HepG2 (cell line): Measurements from ENCODE around the gene ZFAND3. TPM values are rescaled to one million over a fixed set of nuclear protein-coding genes. Genes with fewer than 3 reads are reported as not detected.

Experiments
- DNMT1 ChIP-seq: sonication (generic); formaldehyde crosslinking; IDR thresholded peaks from 2 replicates; pipeline ENCODE4 v1.5.1; 2020; ENCODE audit warnings: mild to moderate bottlenecking, missing genetic modification reagents
- EP300 ChIP-seq, 3 experiments: sonication (generic) in 1 of 3; formaldehyde crosslinking in 1 of 3; IDR thresholded peaks; 2 replicates each; pipeline versions ENCODE4 v1.5.1 to v1.6.1; 2011 to 2020; ENCODE audit warnings: low read depth in 2 of 3, low read length in 2 of 3, borderline replicate concordance in 1 of 3, improper control_type of control experiment in 1 of 3, mild to moderate bottlenecking in 1 of 3, missing genetic modification reagents in 1 of 3, moderate library complexity in 1 of 3
- MAZ ChIP-seq, 2 experiments: sonication (generic) in 1 of 2; formaldehyde crosslinking in 1 of 2; IDR thresholded peaks; 2 replicates each; pipeline versions ENCODE4 v1.5.0 to v1.6.1; 2012 to 2020; ENCODE audit warnings: low read depth in 2 of 2, mild to moderate bottlenecking in 2 of 2, borderline replicate concordance in 1 of 2, improper control_type of control experiment in 1 of 2, low read length in 1 of 2, missing genetic modification reagents in 1 of 2, moderate library complexity in 1 of 2
- MXD3 ChIP-seq: IDR thresholded peaks from 2 replicates; pipeline ENCODE4 v1.6.1; 2016; ENCODE audit warnings: mild to moderate bottlenecking, missing biosample characterization, missing genetic modification reagents
- SNAPC4 ChIP-seq: sonication (generic); formaldehyde crosslinking; IDR thresholded peaks from 2 replicates; pipeline ENCODE4 v1.4.0; 2020; ENCODE audit warnings: mild to moderate bottlenecking, missing genetic modification reagents
- ZBTB7A ChIP-seq: sonication (generic); formaldehyde crosslinking; IDR thresholded peaks from 2 replicates; pipeline ENCODE4 v1.8.0; 2022; ENCODE audit warnings: mild to moderate bottlenecking, missing genetic modification reagents
- ZFP82 ChIP-seq: sonication (generic); formaldehyde crosslinking; IDR thresholded peaks from 2 replicates; pipeline ENCODE4 v1.5.1; 2020; ENCODE audit warnings: mild to moderate bottlenecking, missing genetic modification reagents, borderline replicate concordance
- ZKSCAN5 ChIP-seq: sonication (generic); formaldehyde crosslinking; IDR thresholded peaks from 2 replicates; pipeline ENCODE4 v1.5.1; 2020; ENCODE audit warnings: mild to moderate bottlenecking, missing genetic modification reagents
- ZNF260 ChIP-seq: sonication (generic); formaldehyde crosslinking; IDR thresholded peaks from 2 replicates; pipeline ENCODE4 v1.4.0; 2020; ENCODE audit warnings: missing genetic modification reagents, low read depth, mild to moderate bottlenecking, borderline replicate concordance
- ZSCAN30 ChIP-seq: sonication (generic); formaldehyde crosslinking; IDR thresholded peaks from 2 replicates; pipeline ENCODE4 v1.5.0; 2020; ENCODE audit warnings: mild to moderate bottlenecking, missing genetic modification reagents
- polyA plus RNA-seq, 8 experiments: library from polyadenylated mRNA; depleted of rRNA in 3 of 8; stranded (reverse) in 7 of 8; unstranded in 1 of 8; fragments of >200 nt; fragmentation: Illumina TruSeq in 4 of 8; extraction: Trizol in 4 of 8; gene quantifications; 2 replicates each; pipeline versions ENCODE4 v1.2.1 to v1.2.3, GENCODE V29; 2011 to 2016; ENCODE audit warnings: low read depth in 4 of 8, missing spikeins in 1 of 8, mixed read lengths in 1 of 8; ENCODE audit not compliant: insufficient read depth in 1 of 8
- total RNA-seq, 5 experiments: library from RNA; depleted of rRNA; stranded (reverse); fragments of >200 nt; fragmentation: Illumina TruSeq; extraction: Trizol; gene quantifications; 2 replicates each; pipeline ENCODE4 v1.2.3, GENCODE V29; 2016; ENCODE audit warnings: low read depth in 1 of 5
- TF ChIP-seq, protein P1 (sequence below): sonication (generic); formaldehyde crosslinking; IDR thresholded peaks from 2 replicates; pipeline ENCODE4 v1.4.0; 2020; ENCODE audit warnings: missing genetic modification reagents
- TF ChIP-seq, protein P2 (sequence below): sonication (generic); formaldehyde crosslinking; IDR thresholded peaks from 2 replicates; pipeline ENCODE4 v1.4.0; 2020; ENCODE audit warnings: mild to moderate bottlenecking, missing genetic modification reagents
- TF ChIP-seq, protein P3 (sequence below): sonication (generic); formaldehyde crosslinking; IDR thresholded peaks from 2 replicates; pipeline ENCODE4 v1.5.1; 2020; ENCODE audit warnings: missing genetic modification reagents, mild to moderate bottlenecking, borderline replicate concordance
- TF ChIP-seq, protein P4 (sequence below): sonication (generic); formaldehyde crosslinking; IDR thresholded peaks from 2 replicates; pipeline ENCODE4 v1.8.1; 2023; ENCODE audit warnings: mild to moderate bottlenecking, inconsistent platforms, moderate library complexity, missing genetic modification reagents, borderline replicate concordance

ZFAND3 gene
- total and polyA plus RNA-seq, 2 of the 13 experiments (the other 11 are each of a cell fraction or from before 2014, with no cell fraction given) = 16.4 to 17.1 TPM

- TF ChIP-seq, protein P1, sequence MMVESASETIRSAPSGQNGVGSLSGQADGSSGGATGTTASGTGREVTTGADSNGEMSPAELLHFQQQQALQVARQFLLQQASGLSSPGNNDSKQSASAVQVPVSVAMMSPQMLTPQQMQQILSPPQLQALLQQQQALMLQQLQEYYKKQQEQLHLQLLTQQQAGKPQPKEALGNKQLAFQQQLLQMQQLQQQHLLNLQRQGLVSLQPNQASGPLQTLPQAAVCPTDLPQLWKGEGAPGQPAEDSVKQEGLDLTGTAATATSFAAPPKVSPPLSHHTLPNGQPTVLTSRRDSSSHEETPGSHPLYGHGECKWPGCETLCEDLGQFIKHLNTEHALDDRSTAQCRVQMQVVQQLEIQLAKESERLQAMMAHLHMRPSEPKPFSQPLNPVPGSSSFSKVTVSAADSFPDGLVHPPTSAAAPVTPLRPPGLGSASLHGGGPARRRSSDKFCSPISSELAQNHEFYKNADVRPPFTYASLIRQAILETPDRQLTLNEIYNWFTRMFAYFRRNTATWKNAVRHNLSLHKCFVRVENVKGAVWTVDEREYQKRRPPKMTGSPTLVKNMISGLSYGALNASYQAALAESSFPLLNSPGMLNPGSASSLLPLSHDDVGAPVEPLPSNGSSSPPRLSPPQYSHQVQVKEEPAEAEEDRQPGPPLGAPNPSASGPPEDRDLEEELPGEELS (CRISPR knock-in tag) = peak; percentile 63; the same call in 1 of the 2 replicates
- peak in 1 of 2 experiments; percentile 10; a peak in 1 of 4 replicates for TF ChIP-seq EP300 (IDR thresholded peaks at IDR 0.05; ENCODE audit: low read depth in 2 of 2, low read length in 2 of 2)
- TF ChIP-seq EP300 (CRISPR knock-in tag; IDR thresholded peaks at IDR 0.05; ENCODE audit: borderline replicate concordance) = no peak
- no peak for TF ChIP-seq ZBTB7A (CRISPR knock-in tag)
- TF ChIP-seq, protein P2, sequence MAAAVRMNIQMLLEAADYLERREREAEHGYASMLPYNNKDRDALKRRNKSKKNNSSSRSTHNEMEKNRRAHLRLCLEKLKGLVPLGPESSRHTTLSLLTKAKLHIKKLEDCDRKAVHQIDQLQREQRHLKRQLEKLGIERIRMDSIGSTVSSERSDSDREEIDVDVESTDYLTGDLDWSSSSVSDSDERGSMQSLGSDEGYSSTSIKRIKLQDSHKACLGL = peak; percentile 74; the same call in 1 of the 2 replicates
- TF ChIP-seq, protein P3, sequence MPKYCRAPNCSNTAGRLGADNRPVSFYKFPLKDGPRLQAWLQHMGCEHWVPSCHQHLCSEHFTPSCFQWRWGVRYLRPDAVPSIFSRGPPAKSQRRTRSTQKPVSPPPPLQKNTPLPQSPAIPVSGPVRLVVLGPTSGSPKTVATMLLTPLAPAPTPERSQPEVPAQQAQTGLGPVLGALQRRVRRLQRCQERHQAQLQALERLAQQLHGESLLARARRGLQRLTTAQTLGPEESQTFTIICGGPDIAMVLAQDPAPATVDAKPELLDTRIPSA (CRISPR knock-in tag) = no peak
- TF ChIP-seq SNAPC4 (CRISPR knock-in tag) = no peak
- TF ChIP-seq, protein P4, sequence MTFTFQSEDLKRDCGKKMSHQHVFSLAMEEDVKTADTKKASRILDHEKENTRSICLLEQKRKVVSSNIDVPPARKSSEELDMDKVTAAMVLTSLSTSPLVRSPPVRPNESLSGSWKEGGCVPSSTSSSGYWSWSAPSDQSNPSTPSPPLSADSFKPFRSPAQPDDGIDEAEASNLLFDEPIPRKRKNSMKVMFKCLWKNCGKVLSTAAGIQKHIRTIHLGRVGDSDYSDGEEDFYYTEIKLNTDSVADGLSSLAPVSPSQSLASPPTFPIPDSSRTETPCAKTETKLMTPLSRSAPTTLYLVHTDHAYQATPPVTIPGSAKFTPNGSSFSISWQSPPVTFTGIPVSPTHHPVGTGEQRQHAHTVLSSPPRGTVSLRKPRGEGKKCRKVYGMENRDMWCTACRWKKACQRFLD (CRISPR knock-in tag) = peak; percentile 80; the same call in 1 of the 2 replicates
- TF ChIP-seq MAZ (IDR thresholded peaks at IDR 0.05; ENCODE audit: borderline replicate concordance, low read depth, low read length) = peak; percentile 95
- peak; percentile 98 for TF ChIP-seq MAZ (CRISPR knock-in tag; IDR thresholded peaks at IDR 0.05; ENCODE audit: low read depth)
- no peak for TF ChIP-seq ZKSCAN5 (CRISPR knock-in tag)
- peak; percentile 94; the same call in 1 of the 2 replicates for TF ChIP-seq ZSCAN30 (CRISPR knock-in tag)
- no peak for TF ChIP-seq ZFP82 (CRISPR knock-in tag)
- no peak for TF ChIP-seq ZNF260 (CRISPR knock-in tag)
- TF ChIP-seq DNMT1 (CRISPR knock-in tag) = peak; percentile 50
- peak; percentile 85; the same call in 1 of the 2 replicates for TF ChIP-seq MXD3
These were observed at the start of gene ZFAND3 (continued) for GRCh38 chr6:37819177-37819801.
